ENCODE data around the gene ADARB2. TPM values are rescaled to one million over a fixed set of nuclear protein-coding genes. Genes with fewer than 3 reads are reported as not detected.

Gene ADARB2
- total and polyA plus RNA-seq, 10 of the 15 experiments (the other 5 are each of a cell fraction or from before 2014, with no cell fraction given): 0.02 to 4.1 (median 0.76) TPM

GRCh38 chr10:1664333-1664964, 72.9 kb downstream of the ADARB2 start:
- H3K27me3 ChIP-seq (replicated peaks in 1 of 2; ENCODE audit: control insufficient read depth in 2 of 2, insufficient read depth in 2 of 2, low read length in 1 of 2): no peaks in the 10 kb centered on the region
- H4K20me1 ChIP-seq (ENCODE audit: control insufficient read depth, insufficient read depth): no peaks in the 10 kb centered on the region
- BruUV-seq (replicated peaks): no TSS peak
- WGBS (ENCODE audit: insufficient coverage, insufficient replicate concordance, low lambda C conversion rate, missing lambda C conversion rate): 43% methylated on average over 15 of the region's 15 CpGs
- intact Hi-C loops (cut with micrococcal nuclease; ENCODE audit: unreplicated experiment) (loop anchor here (5.0 to 10.0 kb wide), 2 partner anchors 73 to 240 kb away; partner anchors contain the start of gene ADARB2), in situ Hi-C loops (cut with MboI) (no loop called here)
- ChIA-PET RAD21 (ENCODE audit: unreplicated experiment) (no interaction called here), CTCF (interaction anchor here (1.2 kb wide), 1 partner anchor 8 kb away, joined by 3 read pairs; no protein-coding TSS in a partner anchor), SMC1A (ENCODE audit: uncharacterized antibody, unreplicated experiment) (interaction anchor here (0.7 kb wide), 1 partner anchor 67 kb away, joined by 3 read pairs; no protein-coding TSS in a partner anchor), POLR2A (interaction anchor here (1.0 kb wide), 1 partner anchor 26 kb away, joined by 3 read pairs; no protein-coding TSS in a partner anchor)
- H3K4me2 ChIP-seq (ENCODE audit: control insufficient read depth, insufficient read depth): no peak overlapping the region
- H3K4me1 ChIP-seq (ENCODE audit: control insufficient read depth, insufficient read depth, low read length): peaks cover 19% of the 10 kb centered on the region
- no peaks in the 10 kb centered on the region for H3K79me2 ChIP-seq (ENCODE audit: control insufficient read depth, insufficient read depth, low read length)
- H3K4me3 ChIP-seq: no peak overlapping the region
- no peak overlapping the region for H3K27ac ChIP-seq (ENCODE audit: control insufficient read depth, insufficient read depth)
- TF ChIP-seq PKNOX1 (IDR thresholded peaks at IDR 0.05) (no peak), RB1 (IDR thresholded peaks at IDR 0.05; ENCODE audit: borderline replicate concordance) (no peak), SUZ12 (IDR thresholded peaks at IDR 0.05; ENCODE audit: unreplicated experiment) (no peak), MEF2B (IDR thresholded peaks at IDR 0.05; ENCODE audit: partially characterized antibody, poor library complexity, severe bottlenecking) (no peak), CBX3 (IDR thresholded peaks at IDR 0.05; ENCODE audit: borderline replicate concordance, low read depth) (no peak)
- no peak overlapping the region for H3K9ac ChIP-seq (ENCODE audit: control insufficient read depth, insufficient read depth, low read length)
- H2AFZ ChIP-seq (ENCODE audit: control insufficient read depth, low read depth, low read length): no peak overlapping the region
- ATAC-seq: peak; percentile 11
- FAIRE-seq: peak; percentile 47
- no peaks in the 10 kb centered on the region for H3K9me3 ChIP-seq (replicated peaks; ENCODE audit: control insufficient read depth, insufficient read depth, low read length)
- no peak for DNase-seq (ENCODE audit: low read depth, low spot score)
- no peaks in the 10 kb centered on the region for H3K36me3 ChIP-seq (ENCODE audit: control insufficient read depth in 2 of 2, insufficient read depth in 2 of 2, low read length in 1 of 2)

Measured in GM12878 (cell line).